Esophagus squamous epithelium (tissue), 4 donors: Measurements from ENCODE around the gene CRYAB.

Experiments
- CTCF ChIP-seq, 6 experiments: fragments of 450-650 bp in 4 of 6; fragments of 200-600 bp in 2 of 6; sonication (generic) in 2 of 6; IDR thresholded peaks; one replicate each; pipeline ENCODE4 v1.5.1; 2016 to 2019; ENCODE audit warnings: antibody characterized with exemption in 6 of 6, mild to moderate bottlenecking in 4 of 6, moderate library complexity in 4 of 6
- POLR2A ChIP-seq, 4 donors: fragments of 450-650 bp; IDR thresholded peaks; one replicate each; pipeline ENCODE4 v1.6.1; 2017; ENCODE audit warnings: antibody characterized with exemption in 4 of 4, mild to moderate bottlenecking in 4 of 4, moderate library complexity in 3 of 4

GRCh38 chr11:111945198-111945597 is 33.6 kb upstream of the CRYAB start:
- TF ChIP-seq POLR2A (IDR thresholded peaks at IDR 0.05) (no peak), CTCF (IDR thresholded peaks at IDR 0.05) (no peak)
